T-helper 22 cell (primary cell): ENCODE results near the gene MBNL2.
"Not testable (repeated sequence)": the region's sequence is repeated elsewhere in the genome, so short reads cannot be mapped to it uniquely, and the experiment has no call there.

Experiments used
- DNase-seq: peaks from one replicate; pipeline ENCODE4 v3.0.0-alpha.2; 2020; ENCODE audit warnings: low read depth

The MBNL2 gene

GRCh38 chr13:97347255-97347932 is 125.3 kb downstream of the MBNL2 start:
- DNase-seq = no peak

GRCh38 chr13:97348569-97349100 is 126.5 kb downstream of the MBNL2 start:
- no peak for DNase-seq

- DNase-seq = not testable (repeated sequence)
These were observed 129.9 kb downstream of the MBNL2 start for GRCh38 chr13:97352012-97352411.

- no peak for DNase-seq
These were observed 130.7 kb downstream of the MBNL2 start for GRCh38 chr13:97352815-97353214.

GRCh38 chr13:97353927-97354675 is 132.0 kb downstream of the MBNL2 start:
- DNase-seq = no peak

GRCh38 chr13:97354808-97355207 is 132.7 kb downstream of the MBNL2 start:
- DNase-seq = no peak

- no peak for DNase-seq
These were observed 134.5 kb downstream of the MBNL2 start for GRCh38 chr13:97356592-97356991.

GRCh38 chr13:97359181-97360057 is 137.3 kb downstream of the MBNL2 start:
- peak; percentile 11 for DNase-seq

GRCh38 chr13:97360610-97361009 is 138.5 kb downstream of the MBNL2 start:
- no peak for DNase-seq

GRCh38 chr13:97364031-97364430 is 141.9 kb downstream of the MBNL2 start:
- DNase-seq = no peak

- DNase-seq = no peak
These were observed 142.7 kb downstream of the MBNL2 start for GRCh38 chr13:97364827-97365226.

- DNase-seq = no peak
These were observed 144.1 kb downstream of the MBNL2 start for GRCh38 chr13:97366172-97366688.

GRCh38 chr13:97367016-97367822 is 145.1 kb downstream of the MBNL2 start:
- DNase-seq = no peak

GRCh38 chr13:97369261-97369893 is 147.2 kb downstream of the MBNL2 start:
- DNase-seq = no peak

- DNase-seq = no peak
These were observed 149.5 kb downstream of the MBNL2 start for GRCh38 chr13:97371486-97372109.

GRCh38 chr13:97372936-97373335 is 150.8 kb downstream of the MBNL2 start:
- no peak for DNase-seq

GRCh38 chr13:97373787-97374186 is 151.7 kb downstream of the MBNL2 start:
- DNase-seq = no peak

GRCh38 chr13:97376981-97377380 is 154.8 kb downstream of the MBNL2 start:
- no peak for DNase-seq

GRCh38 chr13:97379386-97379785 is 157.3 kb downstream of the MBNL2 start:
- no peak for DNase-seq

- no peak for DNase-seq
These were observed 158.6 kb downstream of the MBNL2 start for GRCh38 chr13:97380696-97381095.
